Body of pancreas (tissue), 4 donors: ENCODE measurements around the gene C1orf94. TPM values are rescaled to one million over a fixed set of nuclear protein-coding genes. Genes with fewer than 3 reads are reported as not detected.

ENCODE experiments used
- ATAC-seq: fragments of 150-250 bp; one replicate; pipeline ENCODE4 v1.9.1; 2016
- DNase-seq, 4 donors: peaks; one replicate each; pipeline ENCODE4 v3.0.0-alpha.2; 2019
- H3K27ac ChIP-seq, 4 donors: fragments of 200-600 bp; sonication (generic); 1 replicate in 3 of 4; 2 replicates in 1 of 4; pipeline versions ENCODE4 v1.5.1 to v1.6.1; 2016 to 2019; ENCODE audit warnings: mild to moderate bottlenecking in 1 of 4, mixed read lengths in 1 of 4, moderate library complexity in 1 of 4
- H3K27me3 ChIP-seq, 2 donors: fragments of 200-600 bp; sonication (generic); one replicate each; pipeline ENCODE4 v1.6.0; 2016; ENCODE audit warnings: mild to moderate bottlenecking in 1 of 2
- H3K36me3 ChIP-seq, 2 donors: fragments of 200-600 bp; sonication (generic); replicated peaks in 1 of 2; 2 replicates each; pipeline ENCODE4 v1.5.1; 2016; ENCODE audit warnings: low read depth in 2 of 2; ENCODE audit not compliant: insufficient read depth in 1 of 2
- H3K4me1 ChIP-seq: fragments of 200-600 bp; sonication (generic); one replicate; pipeline ENCODE4 v1.6.0; 2016
- H3K4me3 ChIP-seq, 2 donors: fragments of 200-600 bp; sonication (generic); 1 replicate in 1 of 2; 2 replicates in 1 of 2; pipeline ENCODE4 v1.5.1; 2016 to 2019
- H3K9me3 ChIP-seq, 3 donors: fragments of 200-600 bp; sonication (generic); 1 replicate in 2 of 3; 2 replicates in 1 of 3; pipeline ENCODE4 v1.5.1; 2016
- CTCF ChIP-seq, 7 experiments: fragments of 450-650 bp in 4 of 7; fragments of 200-600 bp in 3 of 7; sonication (generic) in 3 of 7; IDR thresholded peaks; one replicate each; pipeline ENCODE4 v1.5.1; 2016 to 2019; ENCODE audit warnings: antibody characterized with exemption in 7 of 7
- POLR2A ChIP-seq, 3 donors: fragments of 450-650 bp; IDR thresholded peaks; one replicate each; pipeline ENCODE4 v1.6.1; 2016; ENCODE audit warnings: antibody characterized with exemption in 3 of 3, mild to moderate bottlenecking in 2 of 3
- WGBS, 2 donors: methylation state at CpG; one replicate each; pipeline ENCODE4 v1.1.5; 2017; 5-methylcytosine and 5-hydroxymethylcytosine counted together
- intact Hi-C: fragments of 100-400 bp; cut with DNase I; formaldehyde crosslinking; loops from one replicate; pipeline ENCODE4 v1.15.1; 2023
- total RNA-seq, 2 donors: library from RNA; depleted of rRNA; stranded (reverse); fragments of >200 nt; gene quantifications; one replicate each; pipeline ENCODE4 v1.1.0, GENCODE V29; 2016

The C1orf94 gene
- total RNA-seq, 2 donors from 2014 or later = not detected

GRCh38 chr1:34213956-34214355 lies 37.2 kb downstream of the C1orf94 start:
- no peaks in the 10 kb centered on the region for H3K36me3 ChIP-seq
- intact Hi-C loops = no loop called here
- TF ChIP-seq CTCF (IDR thresholded peaks at IDR 0.05) = no peak
- no peak for TF ChIP-seq POLR2A (IDR thresholded peaks at IDR 0.05)
- no peaks in the 10 kb centered on the region for H3K27me3 ChIP-seq
- no peak for ATAC-seq
- no peak for DNase-seq
- H3K9me3 ChIP-seq = no peaks in the 10 kb centered on the region
- no peak overlapping the region for H3K4me3 ChIP-seq
- no peak overlapping the region for H3K27ac ChIP-seq
- H3K4me1 ChIP-seq = no peaks in the 10 kb centered on the region
- 41 to 46% methylated on average over 3 of the region's 3 CpGs for WGBS, 2 donors

DNA sequence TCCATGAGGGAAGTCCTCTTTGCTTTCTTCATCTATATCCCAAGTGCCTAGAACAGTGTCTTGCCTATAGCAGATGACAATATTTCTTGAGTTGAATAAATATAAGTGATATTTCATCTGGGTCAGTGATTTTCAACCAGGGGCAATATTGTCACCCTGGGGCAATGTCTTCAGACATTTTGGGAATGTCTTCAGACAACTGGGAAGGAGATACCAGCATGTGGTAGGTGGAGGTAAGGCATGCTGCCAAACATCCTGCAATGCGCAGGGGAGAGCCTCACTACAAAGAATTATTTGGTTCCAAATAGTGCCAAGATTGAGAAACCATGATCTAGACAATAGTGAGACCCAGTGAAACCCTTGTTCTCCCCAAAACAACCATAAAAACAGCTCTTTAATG lies 54.7 kb downstream of the C1orf94 start:
- Histone ChIP-seq H3K4me3 (no peak overlapping the region), H3K9me3 (no peaks in the 10 kb centered on the region), H3K4me1 (no peaks in the 10 kb centered on the region), H3K36me3 (no peaks in the 10 kb centered on the region), H3K27ac (no peak overlapping the region), H3K27me3 (no peaks in the 10 kb centered on the region)
- TF ChIP-seq POLR2A (IDR thresholded peaks at IDR 0.05) (no peak), CTCF (IDR thresholded peaks at IDR 0.05) (no peak)
- 78 to 80% methylated on average over 1 of the region's 1 CpG for WGBS, 2 donors
- no peak for ATAC-seq
- DNase-seq = no peak
- intact Hi-C loops = no loop called here

- Histone ChIP-seq H3K4me3 (no peak overlapping the region), H3K9me3 (no peaks in the 10 kb centered on the region), H3K27ac (no peak overlapping the region), H3K27me3 (no peaks in the 10 kb centered on the region), H3K36me3 (no peaks in the 10 kb centered on the region), H3K4me1 (no peaks in the 10 kb centered on the region)
- TF ChIP-seq POLR2A (IDR thresholded peaks at IDR 0.05) (no peak), CTCF (IDR thresholded peaks at IDR 0.05) (no peak)
- no peak for ATAC-seq
- 85 to 97% methylated on average over 2 of the region's 2 CpGs for WGBS, 2 donors
- intact Hi-C loops = no loop called here
- DNase-seq = no peak
These were observed 58.9 kb downstream of the C1orf94 start for GRCh38 chr1:34235594-34235993.

GRCh38 chr1:34236089-34236488 lies 59.4 kb downstream of the C1orf94 start:
- 48 to 63% methylated on average over 6 of the region's 6 CpGs for WGBS, 2 donors
- H3K9me3 ChIP-seq = no peaks in the 10 kb centered on the region
- TF ChIP-seq CTCF (IDR thresholded peaks at IDR 0.05) = no peak
- TF ChIP-seq POLR2A (IDR thresholded peaks at IDR 0.05) = no peak
- no peak overlapping the region for H3K27ac ChIP-seq
- DNase-seq (no peak), ATAC-seq (no peak)
- H3K4me3 ChIP-seq = no peak overlapping the region
- no peaks in the 10 kb centered on the region for H3K4me1 ChIP-seq
- intact Hi-C loops = no loop called here
- no peaks in the 10 kb centered on the region for H3K36me3 ChIP-seq
- H3K27me3 ChIP-seq = no peaks in the 10 kb centered on the region

DNA sequence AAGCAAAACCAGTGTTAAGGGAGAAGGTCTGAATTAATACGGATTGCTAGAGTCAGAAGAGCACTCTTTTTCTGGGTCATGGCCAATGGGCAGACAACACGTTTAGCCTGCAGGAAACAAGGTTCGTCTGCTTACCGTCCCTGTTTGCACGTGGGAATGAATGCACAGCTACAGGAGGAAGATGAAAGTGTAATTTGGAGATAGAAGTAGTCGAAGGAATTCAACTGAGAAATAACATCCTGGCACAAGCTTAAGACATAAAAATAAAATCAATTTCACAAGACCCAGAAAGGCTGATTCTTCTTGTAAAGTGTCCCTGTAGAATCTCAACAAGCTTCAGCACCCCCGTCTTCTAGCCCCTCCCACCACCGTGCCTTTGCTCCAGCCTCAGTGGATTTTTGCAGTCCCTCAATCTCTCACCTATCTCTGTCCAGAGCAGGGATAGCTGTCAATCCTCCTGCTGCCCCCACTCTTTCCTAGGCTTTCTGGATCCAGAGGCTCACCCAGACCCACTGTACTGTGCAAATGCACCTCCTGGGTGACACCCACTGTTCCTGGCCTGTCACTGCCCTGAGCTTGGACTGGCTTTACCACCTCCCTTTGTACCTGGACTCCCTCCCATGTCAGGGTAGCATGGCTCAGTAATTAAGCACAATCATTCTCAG lies 60.6 kb downstream of the C1orf94 start:
- H3K36me3 ChIP-seq = no peaks in the 10 kb centered on the region
- H3K27ac ChIP-seq = no peak overlapping the region
- H3K27me3 ChIP-seq = no peaks in the 10 kb centered on the region
- no peak for ATAC-seq
- DNase-seq = no peak
- intact Hi-C loops = no loop called here
- no peaks in the 10 kb centered on the region for H3K9me3 ChIP-seq
- TF ChIP-seq POLR2A (IDR thresholded peaks at IDR 0.05) (no peak), CTCF (IDR thresholded peaks at IDR 0.05) (no peak)
- whole genome bisulfite sequencing, 2 donors = 45 to 52% methylated on average over 8 of the region's 8 CpGs
- no peak overlapping the region for H3K4me3 ChIP-seq
- no peaks in the 10 kb centered on the region for H3K4me1 ChIP-seq
